Right cardiac atrium (tissue), 5 donors: ENCODE data around the gene WASHC4. TPM values are rescaled to one million over a fixed set of nuclear protein-coding genes. Genes with fewer than 3 reads are reported as not detected.
"Not testable (repeated sequence)": the region's sequence is repeated elsewhere in the genome, so short reads cannot be mapped to it uniquely, and the experiment has no call there.

Experiments used
- ATAC-seq, 2 donors: fragments of 200-7000 bp; cut with Tn5 transposase; one replicate each; pipeline versions ENCODE4 v1.8.0 to v1.9.1; 2020; ENCODE audit warnings: moderate library complexity in 2 of 2, mild to moderate bottlenecking in 1 of 2
- DNase-seq, 3 donors: peaks; one replicate each; pipeline ENCODE4 v3.0.0-alpha.2; 2020
- H3K27ac ChIP-seq: one replicate; pipeline ENCODE4 v1.5.1; 2013; ENCODE audit warnings: mild to moderate bottlenecking, low read length, control low read depth, moderate library complexity
- H3K27me3 ChIP-seq: one replicate; pipeline ENCODE4 v1.6.1; 2013; ENCODE audit not compliant: control insufficient read depth, insufficient read depth
- H3K4me1 ChIP-seq: one replicate; pipeline ENCODE4 v1.6.1; 2013; ENCODE audit warnings: low read length; ENCODE audit not compliant: control insufficient read depth, insufficient read depth
- H3K4me3 ChIP-seq: one replicate; pipeline ENCODE4 v1.5.1; 2013; ENCODE audit warnings: low read length, control low read depth
- H3K9me3 ChIP-seq: one replicate; pipeline ENCODE4 v1.6.1; 2013; ENCODE audit warnings: low read length; ENCODE audit not compliant: control insufficient read depth
- WGBS: extraction: QIAGEN DNeasy Blood & Tissue Kit; methylation state at CpG from one replicate; pipeline ENCODE4 v1.1.7; 2013; 5-methylcytosine and 5-hydroxymethylcytosine counted together
- intact Hi-C, 4 donors: fragments of 100-400 bp; cut with DNase I; formaldehyde crosslinking; loops; one replicate each; pipeline versions ENCODE4 v1.11.0 to v1.14.0; 2022 to 2023
- polyA plus RNA-seq: library from polyadenylated mRNA; stranded (reverse); fragments of 200-250 nt; gene quantifications from one replicate; pipeline ENCODE4 v1.2.3, GENCODE V29; 2013
- total RNA-seq, 4 donors: library from RNA; stranded (reverse); fragmentation: NEBNext Ultra II Directional; extraction: Animal tissue kit (Norgen Biotek cat#: 25700); gene quantifications; one replicate each; pipeline ENCODE4 v1.2.1, GENCODE V29; 2021
- donor health status: healthy with polysubstance abuse.
- donor health status: DM: no; HTN: yes; CAD: no.
- donor health status: DM: no; HTN: no; CAD: no.
- donor health status: DM: no; HTN: yes; CAD: no; lungs with severe emphysema.
- donor health status: DM: yes; HTN: yes; CAD: no.

Gene WASHC4
- total and polyA plus RNA-seq, 5 donors, result 9.5 to 29.9 (median 26.5) TPM

DNA sequence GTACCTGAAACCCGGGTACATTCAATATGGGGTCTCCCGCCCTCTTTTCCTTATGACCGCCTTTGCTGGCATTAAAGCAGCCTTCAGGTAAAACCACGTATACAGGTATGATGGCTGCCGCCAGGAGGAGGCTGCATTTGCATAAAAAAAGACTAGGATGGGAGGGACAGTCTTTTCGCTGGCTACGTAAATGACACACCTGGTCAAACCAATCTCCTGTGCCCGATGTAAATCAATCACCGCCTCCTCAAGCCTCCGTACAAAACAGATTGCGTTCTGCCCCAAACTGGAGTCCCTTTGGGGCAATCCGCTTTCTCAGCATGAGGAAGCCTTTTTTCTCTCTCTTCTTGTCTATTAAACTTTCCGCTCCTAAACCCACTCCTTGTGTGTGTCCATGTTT, 15.2 kb upstream of the WASHC4 start:
- Histone ChIP-seq H3K9me3 (no peaks in the 10 kb centered on the region), H3K4me3 (no peak overlapping the region), H3K27me3 (no peaks in the 10 kb centered on the region), H3K27ac (no peak overlapping the region), H3K4me1 (no peaks in the 10 kb centered on the region)
- ATAC-seq (no peak), DNase-seq (no peak)
- WGBS, result 49% methylated on average over 13 of the region's 13 CpGs
- intact Hi-C loops, result no loop called here

DNA sequence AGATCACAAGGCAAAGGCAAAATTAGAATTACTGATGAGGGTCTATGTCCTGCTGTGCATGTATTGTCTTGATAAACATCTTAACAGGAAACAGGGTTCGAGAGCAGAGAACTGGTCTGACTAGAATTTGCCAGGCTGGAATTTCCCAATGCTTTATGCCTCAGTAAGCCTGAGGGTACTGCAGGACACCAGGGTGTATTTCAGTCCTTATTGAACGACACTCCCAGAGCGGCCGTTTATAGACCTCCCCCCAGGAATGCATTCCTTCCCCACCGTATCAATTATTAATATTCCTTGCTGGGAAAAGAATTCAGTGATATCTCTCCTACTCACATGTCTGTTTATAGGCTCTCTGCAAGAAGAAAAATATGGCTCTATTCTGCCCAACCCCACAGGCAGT, 12.2 kb upstream of the WASHC4 start:
- H3K9me3 ChIP-seq, H3K27ac ChIP-seq, H3K4me3 ChIP-seq, ATAC-seq, H3K27me3 ChIP-seq, DNase-seq, H3K4me1 ChIP-seq, intact Hi-C loops: not testable (repeated sequence)
- WGBS, result 89% methylated on average over 5 of the region's 5 CpGs

DNA sequence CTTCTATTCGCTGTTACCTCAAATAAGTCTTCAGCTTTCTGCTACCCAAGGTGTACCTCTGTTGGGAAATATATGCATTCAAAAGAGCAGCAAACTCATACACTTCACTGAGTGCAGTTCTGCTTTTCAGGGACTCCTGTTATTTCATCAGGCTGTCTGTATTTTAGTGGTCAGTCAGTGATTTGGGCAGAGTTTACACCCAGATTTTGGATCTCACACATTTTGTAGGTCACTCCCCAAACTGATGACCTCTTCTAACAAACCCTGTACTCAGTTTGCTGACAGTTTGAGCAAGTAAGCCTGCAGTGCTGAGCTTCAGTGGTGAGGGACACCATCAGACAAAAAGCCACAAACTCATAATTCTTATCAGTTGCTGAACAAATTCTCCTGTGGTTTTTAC, 8.2 kb upstream of the WASHC4 start:
- DNase-seq (no peak), ATAC-seq (no peak)
- H3K27me3 ChIP-seq, result no peaks in the 10 kb centered on the region
- no peaks in the 10 kb centered on the region for H3K4me1 ChIP-seq
- WGBS, result 88% methylated on average over 1 of the region's 1 CpG
- H3K4me3 ChIP-seq, result no peak overlapping the region
- H3K27ac ChIP-seq, result no peak overlapping the region
- intact Hi-C loops, result no loop called here
- no peaks in the 10 kb centered on the region for H3K9me3 ChIP-seq

DNA sequence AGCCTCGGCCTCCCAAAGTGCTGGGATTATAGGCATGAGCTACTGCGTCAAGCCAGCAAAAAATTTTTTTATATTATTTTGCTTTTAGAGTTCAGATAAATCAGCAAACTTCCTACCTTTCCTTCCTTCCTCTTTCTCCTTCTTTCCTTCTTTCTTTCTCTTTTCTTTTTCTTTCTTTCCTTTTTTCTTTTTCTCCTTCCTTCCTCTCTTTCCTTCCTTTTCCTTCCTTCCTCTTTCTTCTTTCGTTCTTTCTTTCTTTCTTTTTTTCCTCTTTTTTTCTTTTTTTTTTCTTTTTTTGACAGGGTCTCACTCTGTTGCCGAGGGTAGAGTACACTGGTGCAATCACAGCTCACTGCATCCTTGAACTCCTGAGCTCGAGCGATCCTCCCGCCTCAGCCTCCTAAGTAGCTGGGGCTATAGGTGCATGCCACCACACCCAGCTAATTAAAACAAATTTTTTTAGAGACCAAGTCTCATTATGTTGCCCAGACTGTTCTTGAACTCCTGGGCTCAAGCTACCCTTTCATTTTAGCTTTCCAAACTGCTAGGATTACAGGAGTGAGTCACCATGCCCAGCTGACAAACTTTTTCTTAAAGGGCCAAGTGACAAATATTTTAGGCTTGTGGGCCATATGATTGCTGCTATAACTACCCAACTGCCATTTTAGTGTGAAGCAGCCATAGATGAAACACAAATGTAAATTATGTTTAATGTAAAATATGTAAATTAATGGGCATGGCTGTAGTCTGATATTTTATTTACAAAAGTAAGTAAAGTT, 7.1 kb upstream of the WASHC4 start:
- intact Hi-C loops, result no loop called here
- DNase-seq (no peak), ATAC-seq (peak; percentile 51 to 57)
- no peaks in the 10 kb centered on the region for H3K4me1 ChIP-seq
- 83% methylated on average over 7 of the region's 7 CpGs for WGBS
- H3K4me3 ChIP-seq, result no peak overlapping the region
- H3K9me3 ChIP-seq, result no peaks in the 10 kb centered on the region
- no peak overlapping the region for H3K27ac ChIP-seq
- H3K27me3 ChIP-seq, result no peaks in the 10 kb centered on the region

DNA sequence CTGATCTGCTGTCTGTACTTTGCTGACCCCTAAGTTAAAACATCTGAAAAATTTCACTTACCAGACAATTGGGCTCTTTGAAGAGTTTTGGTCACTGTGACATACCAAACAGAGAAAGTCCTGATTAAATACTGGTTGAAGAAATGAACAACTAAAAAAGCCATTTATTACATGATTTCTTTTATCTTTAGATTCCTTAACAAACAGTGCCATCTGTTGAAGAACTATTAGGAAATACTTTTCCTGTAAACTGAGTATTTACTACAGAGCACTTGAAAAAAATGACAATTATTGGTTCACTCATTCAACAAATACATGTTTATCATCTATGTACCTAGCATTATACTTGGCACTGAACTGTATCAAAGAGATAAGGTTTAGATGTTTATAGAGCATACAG, 6.5 kb upstream of the WASHC4 start:
- DNase-seq, result no peak
- Histone ChIP-seq H3K4me1 (no peaks in the 10 kb centered on the region), H3K27ac (no peak overlapping the region), H3K4me3 (no peak overlapping the region), H3K27me3 (no peaks in the 10 kb centered on the region), H3K9me3 (no peaks in the 10 kb centered on the region)
- ATAC-seq, result no peak
- intact Hi-C loops, result no loop called here

DNA sequence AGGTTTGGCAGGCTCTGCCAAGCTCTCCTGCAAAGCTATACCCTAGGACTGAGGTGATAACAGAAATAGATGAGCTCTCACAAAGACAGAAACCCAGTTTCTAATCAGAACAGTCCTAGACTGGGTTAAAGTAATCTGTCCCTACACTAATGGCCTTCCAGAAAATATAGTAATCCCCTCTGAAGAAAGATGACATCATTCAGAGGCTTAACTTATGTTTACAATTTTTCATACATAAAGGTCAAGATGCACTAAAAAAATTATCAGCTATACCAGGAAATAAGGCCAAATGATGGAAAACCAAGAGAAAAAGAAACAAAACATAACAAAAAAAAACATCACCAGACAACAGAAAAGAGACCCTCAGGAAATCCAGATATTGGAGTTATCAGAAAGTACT, 4.9 kb upstream of the WASHC4 start:
- intact Hi-C loops, result no loop called here

DNA sequence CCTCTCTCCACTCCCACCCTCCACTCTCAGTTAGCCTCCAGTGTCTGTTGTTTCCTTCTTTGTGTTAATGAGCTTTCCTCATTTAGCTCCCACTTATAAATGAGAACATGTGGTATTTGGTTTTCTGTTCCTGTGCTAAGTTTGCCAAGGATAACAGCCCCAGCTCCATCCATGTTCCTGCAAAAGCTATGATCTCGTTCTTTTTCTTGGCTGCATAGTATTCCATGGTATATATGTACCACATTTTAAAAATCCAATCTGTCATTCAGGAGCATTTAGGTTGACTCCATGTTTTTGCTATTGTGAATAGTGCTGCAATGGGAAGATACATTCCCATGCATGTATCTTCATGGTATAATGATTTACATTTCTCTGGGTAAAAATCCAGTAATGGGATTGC, 2.8 kb upstream of the WASHC4 start:
- WGBS, result 84% methylated on average over 1 of the region's 1 CpG
- ATAC-seq (no peak), DNase-seq (no peak)
- Histone ChIP-seq H3K9me3 (no peaks in the 10 kb centered on the region), H3K27ac (no peak overlapping the region), H3K27me3 (no peaks in the 10 kb centered on the region), H3K4me3 (no peak overlapping the region), H3K4me1 (no peaks in the 10 kb centered on the region)
- intact Hi-C loops, result no loop called here

More for the DNA sequence above, 4.9 kb upstream of the WASHC4 start:
- no peaks in the 10 kb centered on the region for H3K9me3 ChIP-seq
- no peaks in the 10 kb centered on the region for H3K27me3 ChIP-seq
- no peak for DNase-seq
- no peak overlapping the region for H3K4me3 ChIP-seq
- no peaks in the 10 kb centered on the region for H3K4me1 ChIP-seq
- no peak overlapping the region for H3K27ac ChIP-seq
- ATAC-seq, result no peak

DNA sequence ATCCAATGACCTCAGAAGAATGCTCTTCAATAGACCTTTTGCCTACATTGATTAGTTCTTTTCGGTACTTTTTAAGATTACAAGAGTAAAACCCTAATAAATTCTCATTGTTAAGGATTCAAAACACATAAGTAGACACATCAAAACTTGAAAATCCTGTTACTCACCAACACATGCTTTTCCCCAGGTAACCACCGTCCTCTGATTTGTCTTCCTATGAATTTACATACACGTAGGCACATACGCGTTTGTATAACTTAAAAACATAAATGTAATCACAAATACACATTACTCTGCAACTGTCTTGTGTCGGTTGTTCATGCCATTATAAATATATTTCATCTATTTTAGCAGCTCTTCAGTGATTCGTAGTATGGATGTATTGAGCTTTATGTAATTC, 910 bp upstream of the WASHC4 start:
- peak overlapping the region; percentile 82 for H3K4me3 ChIP-seq
- no peaks in the 10 kb centered on the region for H3K4me1 ChIP-seq
- intact Hi-C loops, result no loop called here
- no peak overlapping the region for H3K27ac ChIP-seq
- no peaks in the 10 kb centered on the region for H3K27me3 ChIP-seq
- ATAC-seq, result no peak
- no peak for DNase-seq
- 59% methylated on average over 7 of the region's 7 CpGs for WGBS
- no peaks in the 10 kb centered on the region for H3K9me3 ChIP-seq

DNA sequence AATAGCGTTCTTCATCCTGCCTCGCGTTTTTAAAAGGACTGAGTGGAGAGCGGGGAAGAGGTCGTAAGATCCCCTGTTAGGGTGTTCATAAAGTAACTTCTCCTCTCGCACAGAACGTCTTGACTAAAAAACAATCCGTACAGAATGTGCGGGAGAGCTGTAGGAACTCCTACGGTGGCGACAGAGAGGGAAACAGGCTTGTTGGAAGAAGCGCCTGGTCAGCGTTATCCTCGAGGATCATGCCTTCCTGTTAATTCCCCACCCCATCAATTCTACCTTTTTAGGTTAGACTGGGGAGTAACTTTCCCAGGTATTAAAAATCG, 399 bp upstream of the WASHC4 start:
- no peaks in the 10 kb centered on the region for H3K4me1 ChIP-seq
- intact Hi-C loops, result no loop called here

DNA sequence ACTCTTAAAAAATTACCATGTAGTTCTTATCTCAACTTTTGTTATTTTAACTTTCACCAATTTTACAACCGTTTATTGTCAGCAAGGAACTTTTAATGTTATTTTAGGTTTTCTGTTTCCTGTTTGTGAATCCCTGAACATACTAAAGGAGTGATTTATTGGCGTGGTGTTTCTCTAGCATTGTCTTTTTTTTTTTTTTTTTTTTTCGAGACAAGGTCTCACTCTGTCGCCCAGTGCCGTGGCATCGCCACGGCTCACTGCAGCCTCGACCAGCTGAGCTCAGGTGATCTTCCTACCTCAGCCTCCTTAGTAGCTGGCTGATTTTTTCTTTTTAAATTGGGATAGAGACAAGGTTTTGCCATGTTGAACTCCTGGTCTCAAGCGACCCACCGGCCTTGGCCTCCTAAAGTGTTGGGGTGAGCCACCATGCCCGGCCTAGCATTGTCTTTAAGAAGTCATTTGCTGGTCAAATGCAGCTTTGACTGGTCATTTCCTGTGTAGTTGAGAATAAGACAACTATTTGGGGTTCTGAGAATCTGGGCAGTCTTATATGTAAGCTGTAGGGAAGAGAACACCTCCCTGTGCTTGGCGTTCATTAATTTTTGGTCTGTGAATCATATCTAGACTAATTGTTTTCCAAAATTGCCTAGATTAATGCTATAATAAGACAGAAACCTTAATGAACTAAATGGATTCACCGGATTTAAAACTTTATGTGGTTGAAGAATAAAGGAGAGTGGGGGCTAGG, 2.1 kb downstream of the WASHC4 start:
- intact Hi-C loops, result no loop called here
- Histone ChIP-seq H3K27ac (peak overlapping the region; percentile 3), H3K9me3 (no peaks in the 10 kb centered on the region), H3K4me3 (peak overlapping the region; percentile 82), H3K27me3 (no peaks in the 10 kb centered on the region), H3K4me1 (no peaks in the 10 kb centered on the region)
- peak in 1 of 3 donors; percentile 41 for DNase-seq
- ATAC-seq, result no peak
- 54% methylated on average over 13 of the region's 13 CpGs for WGBS

More for the DNA sequence above, 399 bp upstream of the WASHC4 start:
- DNase-seq (no peak), ATAC-seq (peak; percentile 60 to 62)
- WGBS, result under 1% methylated on average over 15 of the region's 15 CpGs
- Histone ChIP-seq H3K9me3 (no peaks in the 10 kb centered on the region), H3K4me3 (peak overlapping the region; percentile 82), H3K27ac (peak overlapping the region; percentile 49), H3K27me3 (no peaks in the 10 kb centered on the region)

DNA sequence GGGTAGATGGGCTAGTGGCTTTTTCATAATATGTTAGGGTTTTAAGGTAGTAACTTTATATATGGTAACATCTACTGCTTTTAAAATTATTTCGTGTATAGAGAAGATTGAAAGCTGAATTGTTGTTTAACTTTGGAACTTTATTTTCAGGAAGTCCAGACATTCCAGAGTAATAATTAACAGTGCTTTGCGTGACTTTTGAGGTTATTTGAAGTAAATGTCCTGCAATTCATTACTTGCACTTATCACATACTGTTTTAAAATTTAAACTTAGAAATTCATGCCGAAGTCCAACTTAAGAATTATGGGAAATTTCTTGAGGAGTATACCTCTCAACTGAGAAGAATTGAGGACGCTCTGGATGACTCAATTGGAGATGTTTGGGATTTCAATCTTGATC, 3.3 kb downstream of the WASHC4 start:
- Histone ChIP-seq H3K9me3 (no peaks in the 10 kb centered on the region), H3K27me3 (no peaks in the 10 kb centered on the region), H3K4me3 (no peak overlapping the region), H3K4me1 (no peaks in the 10 kb centered on the region), H3K27ac (no peak overlapping the region)
- WGBS, result 71% methylated on average over 4 of the region's 4 CpGs
- intact Hi-C loops, result no loop called here
- ATAC-seq (no peak), DNase-seq (no peak)
